PC-9 (cell line): Measurements from ENCODE around the gene TLCD3B.

ENCODE experiments used
- CTCF ChIP-seq: fragments of 200-600 bp; sonication (generic); conservative IDR thresholded peaks from 2 replicates; pipeline ENCODE4 v1.6.1; 2017; ENCODE audit warnings: mixed run types, antibody characterized with exemption, mild to moderate bottlenecking, moderate library complexity
- EZH2 ChIP-seq: fragments of 200-600 bp; sonication (generic); IDR thresholded peaks from 2 replicates; pipeline ENCODE4 v1.8.0; 2017; ENCODE audit warnings: antibody characterized with exemption, low read depth

GRCh38 chr16:30068750-30069610, 37.9 kb upstream of the TLCD3B start:
- TF ChIP-seq EZH2, result no peak
- peak; percentile 79 for TF ChIP-seq CTCF
